SU-DHL-6 (cell line): ENCODE data around the gene BLTP3B.

Source experiments
- H2AFZ ChIP-seq: fragments of 200-600 bp; sonication (generic); 2 replicates; pipeline ENCODE4 v1.6.1; 2014; ENCODE audit warnings: low read depth, mild to moderate bottlenecking, moderate library complexity, mixed read lengths, antibody characterized with exemption, low read length; ENCODE audit not compliant: severe bottlenecking
- H3F3A ChIP-seq: fragments of 200-600 bp; shearing (Covaris generic); 2 replicates; pipeline ENCODE4 v1.6.0; 2016; ENCODE audit warnings: antibody characterized with exemption, mild to moderate bottlenecking; ENCODE audit not compliant: insufficient read depth
- H3K27ac ChIP-seq: fragments of 200-600 bp; sonication (generic); 2 replicates; pipeline ENCODE4 v1.5.1; 2016; ENCODE audit warnings: low read depth, mild to moderate bottlenecking, low read length, moderate library complexity, mixed read lengths
- H3K27me3 ChIP-seq: fragments of 200-600 bp; sonication (generic), shearing (Covaris generic); 2 replicates; pipeline ENCODE4 v1.6.0; 2014; ENCODE audit warnings: mild to moderate bottlenecking, low read length
- H3K36me3 ChIP-seq: fragments of 200-600 bp; sonication (generic); 2 replicates; pipeline ENCODE4 v1.6.1; 2014; ENCODE audit warnings: mild to moderate bottlenecking, low read length, mixed read lengths
- H3K4me2 ChIP-seq: fragments of 300-600, 200-600 bp; shearing (Covaris generic), sonication (generic); 2 replicates; pipeline ENCODE4 v1.6.0; 2014; ENCODE audit warnings: low read length, low read depth, mild to moderate bottlenecking; ENCODE audit not compliant: poor library complexity, severe bottlenecking
- H3K4me3 ChIP-seq: fragments of 200-600 bp; sonication (generic); 2 replicates; pipeline ENCODE4 v1.5.1; 2014; ENCODE audit warnings: antibody characterized with exemption, low read length, mild to moderate bottlenecking, mixed read lengths; ENCODE audit not compliant: insufficient read depth, poor library complexity, severe bottlenecking
- H3K79me2 ChIP-seq: fragments of 200-600 bp; sonication (generic); 2 replicates; pipeline ENCODE4 v1.6.1; 2014; ENCODE audit warnings: mild to moderate bottlenecking, low read length, moderate library complexity; ENCODE audit not compliant: insufficient read depth
- H3K9ac ChIP-seq: fragments of 200-600 bp; sonication (generic); 2 replicates; pipeline ENCODE4 v1.7.0; 2014; ENCODE audit warnings: mild to moderate bottlenecking, low read length
- H3K9me2 ChIP-seq: fragments of 200-600 bp; sonication (generic); replicated peaks from 2 replicates; pipeline ENCODE4 v1.6.1; 2014; ENCODE audit warnings: low read length; ENCODE audit not compliant: insufficient read depth
- H3K9me3 ChIP-seq: fragments of 200-600 bp; sonication (generic); 2 replicates; pipeline ENCODE4 v1.6.1; 2014; ENCODE audit warnings: low read length, mixed read lengths; ENCODE audit not compliant: insufficient read depth
- H4K20me1 ChIP-seq: fragments of 200-600 bp; sonication (generic); 2 replicates; pipeline ENCODE4 v1.6.1; 2014; ENCODE audit warnings: low read depth, mild to moderate bottlenecking, antibody characterized with exemption, low read length, moderate library complexity, mixed read lengths
- CTCF ChIP-seq: fragments of 200-600 bp; sonication (generic); IDR thresholded peaks from one replicate; pipeline ENCODE4 v1.5.1; 2017; ENCODE audit warnings: antibody characterized with exemption, mild to moderate bottlenecking, low read length, moderate library complexity; ENCODE audit not compliant: insufficient read depth, poor library complexity, severe bottlenecking
- EZH2phosphoT487 ChIP-seq: fragments of 200-600 bp; sonication (generic), shearing (Covaris generic); conservative IDR thresholded peaks from 2 replicates; pipeline ENCODE4 v1.6.1; 2018; ENCODE audit warnings: mild to moderate bottlenecking, antibody characterized with exemption, low read length, moderate library complexity, mixed read lengths

BLTP3B gene

DNA sequence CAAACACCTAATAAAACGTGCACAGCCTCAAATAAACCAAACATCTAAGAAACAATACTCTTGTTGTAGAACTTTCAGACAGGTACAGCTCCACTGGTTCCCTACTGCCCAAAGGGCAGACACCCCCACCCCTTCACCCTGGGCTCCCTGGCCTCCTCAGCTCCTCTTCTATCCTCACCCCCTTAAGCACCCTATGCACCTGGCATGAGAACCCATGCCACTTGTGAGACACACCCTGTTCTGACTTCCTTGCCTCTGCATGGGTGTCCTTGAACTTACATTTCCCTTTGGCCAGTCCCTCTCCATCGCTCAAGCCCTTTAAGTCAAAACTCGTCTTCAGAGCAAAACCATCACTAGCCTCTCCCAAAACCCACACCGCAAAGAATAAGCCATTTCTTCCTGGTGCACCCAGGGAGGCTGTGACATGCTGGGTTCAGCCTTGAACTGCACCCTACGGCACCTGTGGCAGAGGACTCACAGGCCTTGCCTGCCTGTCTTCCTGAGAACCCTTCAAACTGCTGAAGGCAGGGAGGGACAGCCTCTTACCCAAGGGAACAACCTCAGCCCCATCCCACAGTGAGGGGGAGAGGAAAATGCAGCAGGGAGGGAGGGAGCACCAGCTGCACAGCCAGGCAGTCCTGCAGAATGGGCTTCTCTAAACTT, 45.3 kb upstream of the BLTP3B start:
- Histone ChIP-seq H2AFZ (no peak overlapping the region), H3K9ac (no peak overlapping the region), H3K27ac (no peak overlapping the region), H3K36me3 (no peaks in the 10 kb centered on the region), H3K79me2 (peaks cover 13% of the 10 kb centered on the region), H3K4me2 (no peak overlapping the region), H3K27me3 (no peaks in the 10 kb centered on the region), H3K4me3 (no peak overlapping the region), H3F3A (no peaks in the 10 kb centered on the region), H4K20me1 (no peaks in the 10 kb centered on the region; the same call in 1 of the 2 replicates), H3K9me3 (no peaks in the 10 kb centered on the region), H3K9me2 (no peaks in the 10 kb centered on the region)
- TF ChIP-seq CTCF = no peak
- TF ChIP-seq EZH2phosphoT487 = no peak

DNA sequence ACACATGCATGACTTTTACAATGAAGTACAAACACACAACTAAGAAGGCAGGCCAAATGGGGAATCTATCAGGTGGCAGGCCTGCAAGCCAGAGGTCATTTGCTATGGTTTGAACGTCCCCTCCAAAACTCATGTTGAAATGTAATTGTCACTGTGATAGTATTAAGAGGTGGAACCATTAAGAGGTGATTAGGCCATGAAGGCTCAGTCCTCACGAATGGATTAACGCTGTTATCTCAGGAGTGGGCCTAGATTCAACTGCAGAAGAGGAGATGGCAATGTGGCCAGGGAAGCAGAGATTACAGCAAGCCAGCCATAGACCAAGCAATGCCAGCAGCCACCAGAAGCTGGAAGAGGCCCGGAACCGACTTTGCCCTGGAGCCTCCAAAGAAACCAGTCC, 44.4 kb upstream of the BLTP3B start:
- Histone ChIP-seq H3K79me2 (peaks cover 16% of the 10 kb centered on the region), H3K27ac (no peak overlapping the region), H3K9me3 (no peaks in the 10 kb centered on the region), H3K4me3 (no peak overlapping the region), H3K36me3 (no peaks in the 10 kb centered on the region), H3F3A (no peaks in the 10 kb centered on the region), H3K9me2 (no peaks in the 10 kb centered on the region), H3K4me2 (no peak overlapping the region), H4K20me1 (no peaks in the 10 kb centered on the region; the same call in 1 of the 2 replicates), H3K27me3 (no peaks in the 10 kb centered on the region), H3K9ac (no peak overlapping the region), H2AFZ (no peak overlapping the region)
- no peak for TF ChIP-seq EZH2phosphoT487
- no peak for TF ChIP-seq CTCF

- no peaks in the 10 kb centered on the region for H3K9me2 ChIP-seq
- H3K27ac ChIP-seq = no peak overlapping the region
- peaks cover 3% of the 10 kb centered on the region; the same call in 1 of the 2 replicates for H3K36me3 ChIP-seq
- no peak for TF ChIP-seq CTCF
- TF ChIP-seq EZH2phosphoT487 = no peak
- H3K4me3 ChIP-seq = no peak overlapping the region
- no peaks in the 10 kb centered on the region for H3K9me3 ChIP-seq
- no peaks in the 10 kb centered on the region; the same call in 1 of the 2 replicates for H4K20me1 ChIP-seq
- H3K79me2 ChIP-seq = peaks cover 14% of the 10 kb centered on the region
- H3F3A ChIP-seq = no peaks in the 10 kb centered on the region
- no peaks in the 10 kb centered on the region for H3K27me3 ChIP-seq
- H2AFZ ChIP-seq = no peak overlapping the region
- H3K9ac ChIP-seq = no peak overlapping the region
- H3K4me2 ChIP-seq = no peak overlapping the region
Measured at GRCh38 chr12:100186071-100186470, 43.4 kb upstream of the BLTP3B start.
